GM18505 (cell line): ENCODE data around the gene PCYOX1L.
"Not testable (repeated sequence)": the region's sequence is repeated elsewhere in the genome, so short reads cannot be mapped to it uniquely, and the experiment has no call there.

ENCODE experiments used
- ATAC-seq: cut with Tn5 transposase; IDR thresholded peaks from one replicate; pipeline ENCODE4 v1.9.1; 2021; ENCODE audit not compliant: unreplicated experiment
- POLR2A ChIP-seq: IDR thresholded peaks from 4 replicates; pipeline ENCODE4 v1.6.1; 2011; ENCODE audit warnings: borderline replicate concordance; ENCODE audit not compliant: insufficient read depth, insufficient read length; ENCODE audit errors: extremely low read depth

PCYOX1L gene

DNA sequence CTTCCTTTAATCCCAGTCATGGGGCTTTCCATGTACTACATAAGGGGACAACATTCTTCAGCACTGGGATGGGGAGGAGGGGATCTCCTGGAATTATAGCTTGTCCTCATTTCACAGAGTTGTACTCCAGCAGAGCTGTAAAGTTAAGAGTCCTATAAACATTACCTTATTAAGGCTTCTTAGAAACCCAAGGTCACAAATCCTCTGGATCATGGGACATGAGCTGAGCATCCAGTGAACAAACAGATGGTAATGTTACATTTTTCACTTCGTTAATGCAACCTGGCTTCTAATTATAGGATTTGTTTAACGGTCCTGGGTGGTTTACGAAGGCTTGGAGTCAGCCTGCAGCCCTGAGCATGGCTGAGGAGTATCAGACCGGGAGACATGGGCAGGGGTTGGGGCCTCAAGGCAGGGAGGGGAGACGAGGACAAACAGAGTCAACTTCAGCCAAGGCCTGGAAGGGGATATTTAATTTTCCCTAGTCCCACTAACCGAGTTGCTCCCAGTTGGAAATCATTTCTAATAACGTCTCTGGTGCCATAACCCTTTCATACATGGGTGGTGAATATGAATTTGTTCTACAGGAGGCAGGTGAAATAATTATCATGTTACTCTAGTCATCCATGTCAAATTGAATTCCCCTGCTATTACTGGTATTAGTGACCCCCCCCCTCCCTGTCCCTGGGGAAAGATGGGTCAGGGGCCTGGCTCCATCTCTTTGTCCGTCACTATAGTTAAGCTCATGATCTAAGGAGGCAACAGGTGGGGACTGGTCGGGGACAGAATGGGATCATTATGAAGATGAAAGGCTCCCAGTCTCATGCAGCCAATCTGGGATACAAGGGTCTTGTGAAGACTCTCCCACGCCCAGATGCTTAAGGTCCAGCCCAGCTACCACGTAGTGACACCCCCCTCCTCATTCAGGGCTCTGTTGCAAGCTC is 32.0 kb downstream of the PCYOX1L start:
- no peak for TF ChIP-seq POLR2A
- no peak for ATAC-seq

DNA sequence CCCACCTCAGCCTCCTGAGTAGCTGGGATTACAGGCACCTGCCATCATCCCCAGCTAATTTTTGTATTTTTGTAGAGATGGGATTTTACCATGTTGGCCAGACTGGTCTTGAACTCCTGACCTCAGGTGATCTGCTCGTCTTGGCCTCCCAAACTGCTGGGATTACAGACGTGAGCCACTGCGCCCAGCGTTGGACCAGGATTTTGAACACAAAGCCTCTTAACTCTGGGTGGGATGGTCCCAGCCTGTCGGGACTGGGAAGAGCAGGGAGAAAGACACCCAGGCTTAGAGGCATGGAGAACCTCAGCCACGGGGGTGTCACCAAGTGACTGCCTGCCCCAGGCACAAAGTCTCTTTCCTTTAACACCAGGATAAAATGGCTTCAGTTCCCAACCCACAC is 33.2 kb downstream of the PCYOX1L start:
- ATAC-seq: not testable (repeated sequence)

DNA sequence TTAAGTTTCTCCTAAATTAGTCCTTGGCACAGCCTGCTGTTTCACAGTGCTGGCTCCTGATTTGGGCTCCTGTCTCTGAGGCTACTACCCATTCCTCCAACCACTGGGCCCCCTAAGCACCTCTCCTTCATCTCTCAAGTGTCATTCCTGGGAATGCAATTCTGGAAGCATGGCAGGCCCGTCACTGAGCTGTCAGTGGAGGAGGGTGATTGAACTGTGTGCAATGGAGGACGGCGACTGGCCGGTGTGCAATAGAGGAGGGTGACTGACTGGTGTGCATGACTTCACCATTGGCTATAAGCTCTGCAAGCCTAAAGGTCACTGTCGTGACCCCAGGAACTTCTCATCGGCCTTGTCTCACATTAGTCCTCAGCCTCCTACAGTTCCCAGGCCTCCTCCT is 33.7 kb downstream of the PCYOX1L start:
- no peak for TF ChIP-seq POLR2A
- no peak for ATAC-seq

DNA sequence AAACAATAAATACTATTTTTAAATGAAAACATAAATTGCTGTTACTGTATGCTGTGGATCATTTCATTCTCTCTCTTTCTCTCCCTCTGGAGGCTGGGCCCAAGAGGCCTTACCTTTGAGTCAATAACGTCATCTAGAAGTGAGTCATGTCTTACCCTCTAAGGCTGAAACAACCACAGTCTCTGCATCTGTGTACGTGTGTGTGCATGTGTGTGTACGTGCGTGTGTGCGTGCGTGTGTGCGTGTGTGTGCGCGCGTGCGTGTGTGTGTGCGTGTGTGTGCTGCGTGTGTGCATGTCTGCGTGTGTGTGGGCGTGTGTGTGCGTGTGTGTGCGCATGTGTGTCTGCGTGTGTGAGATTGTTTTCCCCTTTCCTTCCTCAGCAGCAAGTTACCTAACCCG is 34.9 kb downstream of the PCYOX1L start:
- no peak for TF ChIP-seq POLR2A
- ATAC-seq: no peak

DNA sequence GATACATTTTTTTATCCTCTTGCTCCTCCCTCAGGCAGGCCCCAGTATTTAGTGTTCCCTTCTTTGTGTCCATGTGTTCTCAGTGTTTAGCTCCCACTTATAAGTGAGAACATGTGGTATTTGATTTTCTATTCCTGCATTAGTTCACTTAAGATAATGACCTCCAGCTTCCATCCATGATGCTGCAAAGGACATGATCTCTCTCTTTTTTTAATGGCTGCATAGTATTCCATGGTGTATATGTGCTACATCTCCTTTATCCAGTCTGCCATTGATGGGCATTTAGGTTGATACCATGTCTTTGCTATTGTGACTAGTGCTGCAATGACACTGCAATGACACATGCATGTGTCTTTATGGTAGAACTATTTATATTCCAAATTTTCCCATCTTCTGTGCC is 37.1 kb downstream of the PCYOX1L start:
- not testable (repeated sequence) for ATAC-seq

DNA sequence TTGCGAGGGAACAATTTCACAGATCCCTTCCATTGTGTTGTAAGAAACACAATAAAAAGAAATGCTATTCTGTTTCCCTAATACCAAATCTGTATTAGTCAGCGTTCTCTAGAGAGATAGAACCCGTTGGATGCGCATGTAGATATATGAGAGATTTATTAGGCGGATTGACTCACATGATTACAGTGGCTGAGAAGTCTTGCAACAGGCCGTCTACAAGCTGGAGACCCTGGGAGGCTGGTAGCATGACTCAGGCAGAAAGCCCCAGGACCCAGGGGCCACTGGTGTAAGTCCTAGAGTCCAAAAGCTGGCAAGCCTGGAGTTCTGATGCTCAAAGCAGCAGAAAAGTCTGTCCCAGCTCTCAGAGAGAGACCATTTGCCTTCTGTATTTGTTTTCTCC is 39.7 kb downstream of the PCYOX1L start:
- no peak for TF ChIP-seq POLR2A
- ATAC-seq: no peak

DNA sequence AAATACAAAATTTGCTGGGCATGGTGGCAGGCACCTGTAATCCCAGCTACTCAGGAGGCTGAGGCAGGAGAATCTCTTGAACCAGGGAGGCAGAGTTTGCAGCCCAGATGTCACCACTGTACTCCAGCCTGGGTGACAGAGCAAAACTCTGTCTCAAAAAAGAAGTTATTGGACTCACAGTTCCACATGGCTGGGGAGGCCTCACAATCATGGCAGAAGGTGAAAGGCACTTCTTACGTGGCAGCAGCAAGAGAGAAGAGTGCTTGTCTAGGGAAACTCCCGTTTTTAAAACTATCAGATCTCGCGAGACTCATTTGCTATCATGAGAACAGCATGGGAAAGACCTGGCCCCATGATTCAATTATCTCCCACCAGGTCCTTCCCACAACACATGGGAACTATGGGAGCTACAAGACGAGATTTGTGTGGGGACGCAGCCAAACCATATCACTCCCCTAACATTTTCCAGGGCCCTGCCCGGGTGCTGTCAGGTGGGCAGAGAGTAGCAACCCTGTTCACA is 41.0 kb downstream of the PCYOX1L start:
- ATAC-seq: not testable (repeated sequence)

DNA sequence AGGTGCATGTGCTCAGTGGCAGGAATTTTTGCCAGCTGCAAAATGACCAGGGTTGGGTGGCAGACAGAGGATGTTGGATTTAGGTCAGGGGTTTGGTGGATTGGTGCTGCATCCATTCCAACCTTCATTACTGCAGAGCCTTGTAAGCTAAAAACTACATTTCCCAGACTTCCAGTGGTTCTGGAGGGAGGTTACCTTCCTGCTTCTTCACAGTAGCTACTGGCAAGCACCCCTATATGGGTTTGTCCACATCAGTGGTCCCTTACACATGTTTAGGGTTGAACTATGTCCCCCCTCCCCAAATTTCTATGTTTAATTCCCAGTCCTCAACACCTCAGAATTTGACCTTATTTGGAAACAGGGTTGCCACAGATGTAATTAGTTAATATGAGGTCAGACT is 41.9 kb downstream of the PCYOX1L start:
- no peak for ATAC-seq
- TF ChIP-seq POLR2A: no peak

DNA sequence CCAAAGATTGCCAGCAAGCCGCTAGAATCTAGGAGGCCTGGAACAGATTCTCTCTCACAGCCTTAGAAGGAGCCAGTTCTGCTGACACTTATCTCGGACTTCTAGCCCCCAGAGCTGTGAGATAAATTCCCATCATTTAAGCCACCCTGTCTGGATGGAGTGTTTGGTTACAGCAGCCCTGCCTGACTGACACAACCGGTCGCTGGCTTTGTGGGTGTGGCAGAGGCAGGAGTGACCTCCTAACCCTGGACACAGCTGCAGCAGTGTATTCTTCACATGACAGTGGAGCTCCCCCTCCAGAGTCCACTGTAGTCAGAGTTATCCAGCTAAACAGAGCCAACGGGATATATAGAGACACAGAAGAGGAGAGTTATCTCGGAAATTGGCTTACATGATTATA is 42.5 kb downstream of the PCYOX1L start:
- no peak for TF ChIP-seq POLR2A
- no peak for ATAC-seq

DNA sequence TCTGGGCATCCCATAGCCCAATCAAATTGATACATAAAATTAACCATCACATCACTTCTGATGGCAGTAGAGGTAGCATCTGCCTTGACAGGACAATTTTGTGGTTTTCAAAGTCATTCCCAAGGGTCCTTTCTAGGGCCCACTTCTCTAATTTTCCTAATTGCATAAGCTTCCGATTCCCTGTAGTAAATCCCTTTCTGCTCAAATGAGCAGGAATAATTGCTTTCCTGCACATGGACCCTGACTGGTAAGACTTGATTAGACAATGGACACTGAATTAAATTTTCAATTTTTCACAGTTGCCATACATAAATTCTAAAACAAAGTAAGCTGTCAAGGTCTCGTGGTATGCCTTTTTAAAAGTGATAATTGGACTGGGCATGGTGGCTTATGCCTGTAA is 43.2 kb downstream of the PCYOX1L start:
- no peak for TF ChIP-seq POLR2A
- ATAC-seq: no peak

DNA sequence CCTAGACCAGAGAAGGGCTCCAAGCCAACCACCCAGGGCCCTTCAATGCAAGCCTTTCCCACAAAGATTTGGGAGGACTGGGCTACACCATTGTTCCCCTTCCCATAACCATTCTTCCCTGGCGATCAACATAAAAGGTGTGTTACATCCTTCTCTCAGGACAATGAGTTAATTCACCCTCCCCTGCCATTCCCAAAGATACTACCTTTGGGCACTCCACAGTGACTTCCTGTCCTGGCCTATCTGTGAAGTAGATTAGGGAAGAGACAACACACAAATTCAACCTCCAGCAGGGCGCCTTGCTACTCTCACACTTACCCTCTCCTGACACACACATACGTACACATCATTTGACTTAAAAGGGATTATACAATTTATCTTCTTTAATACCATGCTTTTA is 44.4 kb downstream of the PCYOX1L start:
- TF ChIP-seq POLR2A: no peak
- no peak for ATAC-seq

DNA sequence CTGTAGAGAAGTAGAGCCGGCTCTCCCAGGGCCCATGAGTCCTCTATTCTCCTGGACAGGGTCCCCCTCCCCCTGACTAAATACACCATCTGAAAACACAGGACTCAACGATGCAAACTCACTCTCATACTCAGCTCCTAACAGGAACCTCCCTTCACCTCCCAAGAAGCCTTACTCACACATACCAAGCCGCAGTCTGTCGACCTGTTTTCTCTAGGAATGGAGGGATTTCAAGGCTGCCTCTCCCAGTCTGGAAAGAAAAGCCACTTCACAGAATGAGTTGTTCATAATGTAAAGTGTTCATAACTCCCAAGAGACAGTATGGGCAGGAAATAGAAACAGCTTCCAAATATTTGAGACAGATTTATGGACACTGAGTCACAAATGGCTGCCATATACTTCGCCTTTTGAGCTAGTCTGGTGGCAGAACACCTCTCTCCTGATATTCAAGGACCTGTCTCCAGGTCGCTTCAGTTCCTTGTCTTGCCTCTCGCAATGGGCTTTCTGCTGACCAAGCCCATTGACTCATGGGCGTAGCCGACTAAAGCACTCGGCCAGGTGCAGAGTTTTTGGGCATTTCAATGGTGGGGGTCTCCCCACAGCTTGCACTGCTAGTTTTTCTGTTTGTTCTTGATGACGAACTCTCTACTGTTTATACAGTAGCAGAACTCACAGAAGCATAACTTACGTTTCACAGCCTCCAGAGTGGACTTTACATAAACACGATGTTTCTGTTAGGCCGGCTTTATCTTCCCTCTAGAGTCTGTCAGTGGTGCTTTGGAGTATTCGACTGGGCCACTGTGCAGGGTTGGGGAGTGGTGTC is 46.3 kb downstream of the PCYOX1L start:
- no peak for TF ChIP-seq POLR2A
- ATAC-seq: no peak

DNA sequence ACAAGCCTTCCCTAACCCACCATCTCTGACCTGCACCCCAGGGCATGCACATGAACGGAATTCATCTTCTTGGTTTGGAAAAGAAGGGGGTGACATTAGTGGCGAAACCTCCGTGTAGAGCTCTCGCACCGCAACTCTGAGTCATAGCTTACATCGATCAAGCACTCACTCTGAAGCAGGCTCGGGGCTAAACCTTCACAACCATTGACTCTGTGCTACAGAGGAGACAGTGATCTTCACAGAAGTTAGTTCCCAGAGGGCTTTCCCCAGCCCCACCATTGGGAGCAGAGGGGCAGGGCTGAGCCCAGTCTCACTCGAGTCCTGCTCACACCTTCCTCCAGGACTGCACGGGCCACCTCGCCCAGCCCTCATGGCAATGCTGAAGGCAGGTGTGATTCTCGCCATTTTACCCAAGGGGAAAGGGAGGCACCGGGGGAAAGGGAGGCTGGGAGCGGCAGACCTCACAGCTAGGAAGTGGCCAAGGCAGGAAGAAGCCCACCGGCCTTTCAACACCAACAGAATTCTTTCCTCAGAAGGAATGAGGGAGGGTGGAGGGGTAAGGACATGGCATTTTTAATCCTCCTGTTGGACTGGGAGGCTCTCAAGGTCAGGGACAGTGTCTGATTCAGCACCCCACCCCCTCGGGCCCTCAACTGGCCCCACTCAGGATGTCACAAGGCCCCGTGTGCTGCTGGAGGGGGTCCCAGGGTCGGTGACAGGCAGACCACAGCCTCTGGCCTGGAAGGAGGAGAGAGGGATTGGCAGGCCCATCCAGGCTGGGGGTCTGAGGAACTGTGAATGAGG is 47.1 kb downstream of the PCYOX1L start:
- ATAC-seq: no peak
- TF ChIP-seq POLR2A: no peak
